Activated CD8-positive, alpha-beta T cell treated with anti-CD3 and anti-CD28 coated beads for 36 hours (primary cell): ENCODE results near the gene RAB9B. TPM values are rescaled to one million over a fixed set of nuclear protein-coding genes. Genes with fewer than 3 reads are reported as not detected.
"Not testable (repeated sequence)": the region's sequence is repeated elsewhere in the genome, so short reads cannot be mapped to it uniquely, and the experiment has no call there.

Experiments
- ATAC-seq: fragments of 200-7000 bp; cut with Tn5 transposase; one replicate; pipeline ENCODE4 v1.10.0; 2021; ENCODE audit warnings: mild to moderate bottlenecking, moderate library complexity
- CTCF ChIA-PET: fragments of 350-600 bp; sonication (Branson Sonifier 250); formaldehyde crosslinking; loops from one replicate; lab custom pipeline; 2021; ENCODE audit warnings: antibody characterized with exemption; lab: Charles Lee
- POLR2A ChIA-PET: fragments of 350-600 bp; sonication (Branson Sonifier 250); formaldehyde crosslinking; loops from one replicate; lab custom pipeline; 2021; ENCODE audit warnings: antibody characterized with exemption; lab: Charles Lee
- DNase-seq: peaks from one replicate; pipeline ENCODE4 v3.0.0-alpha.2; 2020
- H3K27ac Mint-ChIP-seq: one replicate; pipeline ENCODE4 v1.8.0; 2021; ENCODE audit warnings: mild to moderate bottlenecking, mixed read lengths
- H3K27me3 Mint-ChIP-seq: one replicate; pipeline ENCODE4 v1.8.0; 2021; ENCODE audit warnings: mixed read lengths
- H3K36me3 Mint-ChIP-seq: one replicate; pipeline ENCODE4 v1.8.0; 2021; ENCODE audit warnings: low read depth, mixed read lengths
- H3K4me1 Mint-ChIP-seq: one replicate; pipeline ENCODE4 v1.8.0; 2021; ENCODE audit warnings: low read depth, mixed read lengths
- H3K4me3 Mint-ChIP-seq: one replicate; pipeline ENCODE4 v1.8.0; 2021; ENCODE audit warnings: mild to moderate bottlenecking, moderate library complexity, mixed read lengths
- H3K9me3 Mint-ChIP-seq: one replicate; pipeline ENCODE4 v1.8.0; 2021; ENCODE audit warnings: mixed read lengths
- intact Hi-C: fragments of 100-400 bp; cut with micrococcal nuclease; formaldehyde crosslinking; loops from one replicate; pipeline ENCODE4 v1.10.0; 2022
- total RNA-seq, 2 experiments: library from RNA; stranded (reverse); gene quantifications; one replicate each; pipeline ENCODE4 v1.2.3, GENCODE V29; 2021
- TF ChIP-seq, protein P1 (sequence below): fragments of 200-600 bp; IDR thresholded peaks from one replicate; pipeline ENCODE4 v1.8.0; 2022; ENCODE audit warnings: antibody characterized with exemption, mild to moderate bottlenecking

RAB9B gene
- total RNA-seq, 2 experiments from 2014 or later = 0.38 to 0.45 TPM

DNA sequence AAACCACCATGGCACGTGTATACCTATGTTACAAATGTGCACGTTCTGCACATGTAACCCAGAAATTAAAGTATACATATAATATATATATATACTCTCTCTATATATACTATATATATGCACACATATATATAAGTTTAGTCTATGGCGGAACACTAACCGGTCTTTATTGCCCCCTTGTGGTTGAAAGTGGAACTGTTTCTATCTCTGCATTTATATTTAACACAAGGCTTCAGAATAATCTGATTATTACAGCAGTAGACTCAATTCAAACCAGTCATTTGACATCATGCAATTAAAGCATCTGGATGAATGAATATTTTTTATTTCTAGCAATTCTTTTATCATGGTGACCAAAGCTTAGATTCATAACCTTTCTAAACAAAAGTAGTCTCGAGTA, 14.6 kb downstream of the RAB9B start:
- TF ChIP-seq, protein P1, sequence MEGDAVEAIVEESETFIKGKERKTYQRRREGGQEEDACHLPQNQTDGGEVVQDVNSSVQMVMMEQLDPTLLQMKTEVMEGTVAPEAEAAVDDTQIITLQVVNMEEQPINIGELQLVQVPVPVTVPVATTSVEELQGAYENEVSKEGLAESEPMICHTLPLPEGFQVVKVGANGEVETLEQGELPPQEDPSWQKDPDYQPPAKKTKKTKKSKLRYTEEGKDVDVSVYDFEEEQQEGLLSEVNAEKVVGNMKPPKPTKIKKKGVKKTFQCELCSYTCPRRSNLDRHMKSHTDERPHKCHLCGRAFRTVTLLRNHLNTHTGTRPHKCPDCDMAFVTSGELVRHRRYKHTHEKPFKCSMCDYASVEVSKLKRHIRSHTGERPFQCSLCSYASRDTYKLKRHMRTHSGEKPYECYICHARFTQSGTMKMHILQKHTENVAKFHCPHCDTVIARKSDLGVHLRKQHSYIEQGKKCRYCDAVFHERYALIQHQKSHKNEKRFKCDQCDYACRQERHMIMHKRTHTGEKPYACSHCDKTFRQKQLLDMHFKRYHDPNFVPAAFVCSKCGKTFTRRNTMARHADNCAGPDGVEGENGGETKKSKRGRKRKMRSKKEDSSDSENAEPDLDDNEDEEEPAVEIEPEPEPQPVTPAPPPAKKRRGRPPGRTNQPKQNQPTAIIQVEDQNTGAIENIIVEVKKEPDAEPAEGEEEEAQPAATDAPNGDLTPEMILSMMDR = peak; percentile 49
- ChIA-PET CTCF (interaction anchor here (1.1 to 2.4 kb wide), 4 partner anchors 9 to 285 kb away, joined by 3 to 7 read pairs (median 4); partner anchors contain the start of gene RAB9B), POLR2A (no interaction called here)
- no peaks in the 10 kb centered on the region for H3K9me3 Mint-ChIP-seq
- no peak overlapping the region for H3K27ac Mint-ChIP-seq
- H3K4me1 Mint-ChIP-seq = no peaks in the 10 kb centered on the region
- H3K36me3 Mint-ChIP-seq = no peaks in the 10 kb centered on the region
- intact Hi-C loops = loop anchor here (5.0 kb wide), 3 partner anchors 105 to 285 kb away; partner anchors contain the start of genes MORF4L2 and TMEM31
- peaks cover 14% of the 10 kb centered on the region for H3K27me3 Mint-ChIP-seq
- DNase-seq = peak; percentile 19
- H3K4me3 Mint-ChIP-seq = no peak overlapping the region
- peak; percentile 80 for ATAC-seq

DNA sequence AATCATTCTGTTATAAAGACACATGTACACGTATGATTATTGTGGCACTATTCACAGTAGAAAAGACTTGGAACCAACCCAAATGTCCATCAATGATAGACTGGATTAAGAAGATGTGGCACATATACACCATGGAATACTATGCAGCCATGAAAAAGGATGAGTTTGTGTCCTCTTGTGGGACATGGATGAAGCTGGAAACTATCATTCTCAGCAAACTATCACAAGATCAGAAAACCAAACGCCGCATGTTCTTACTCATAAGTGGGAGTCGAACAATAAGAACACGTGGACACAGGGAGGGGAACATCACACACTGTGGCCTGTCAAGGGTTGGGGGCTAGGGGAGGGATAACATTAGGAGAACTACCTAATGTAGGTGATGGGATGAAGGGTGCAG, 15.0 kb downstream of the RAB9B start:
- ATAC-seq, H3K36me3 Mint-ChIP-seq, H3K4me1 Mint-ChIP-seq, H3K4me3 Mint-ChIP-seq, H3K27ac Mint-ChIP-seq, H3K9me3 Mint-ChIP-seq, POLR2A ChIA-PET, DNase-seq: not testable (repeated sequence)
- intact Hi-C loops = loop anchor here (5.0 kb wide), 3 partner anchors 105 to 285 kb away; partner anchors contain the start of genes MORF4L2 and TMEM31
- CTCF ChIA-PET = interaction anchor here (1.1 to 2.4 kb wide), 4 partner anchors 9 to 284 kb away, joined by 3 to 7 read pairs (median 4); partner anchors contain the start of gene RAB9B
- peaks cover 14% of the 10 kb centered on the region for H3K27me3 Mint-ChIP-seq

DNA sequence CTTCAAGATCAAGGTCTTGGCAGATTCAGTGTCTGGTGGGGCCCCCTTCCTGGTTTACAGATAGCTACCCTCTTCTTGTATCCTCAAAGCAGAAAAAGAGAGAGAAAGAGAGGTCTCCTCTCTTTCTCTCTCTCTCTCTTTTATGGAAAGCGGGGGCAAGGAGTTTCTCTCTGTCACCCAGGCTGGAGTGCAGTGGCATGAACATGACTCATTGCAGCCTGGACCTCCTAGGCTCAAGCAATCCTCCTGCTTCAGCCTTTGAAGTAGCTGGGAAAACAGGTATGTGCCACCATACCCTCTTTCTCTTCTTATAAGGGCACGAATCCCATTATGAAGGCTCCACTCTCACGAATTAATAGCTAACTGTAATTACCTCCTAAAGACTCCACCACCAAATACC, 20.2 kb downstream of the RAB9B start:
- Mint-ChIP-seq H3K4me3 (no peak overlapping the region), H3K27me3 (peaks cover 17% of the 10 kb centered on the region), H3K27ac (no peak overlapping the region), H3K36me3 (no peaks in the 10 kb centered on the region), H3K4me1 (peaks cover 5% of the 10 kb centered on the region), H3K9me3 (no peaks in the 10 kb centered on the region)
- TF ChIP-seq, protein P1 = no peak
- DNase-seq = no peak
- ChIA-PET POLR2A (no interaction called here), CTCF (interaction anchor here (0.9 to 1.2 kb wide), 2 partner anchors 20 to 100 kb away, joined by 3 to 4 read pairs; partner anchors contain the start of gene RAB9B)
- intact Hi-C loops = no loop called here
- ATAC-seq = no peak

DNA sequence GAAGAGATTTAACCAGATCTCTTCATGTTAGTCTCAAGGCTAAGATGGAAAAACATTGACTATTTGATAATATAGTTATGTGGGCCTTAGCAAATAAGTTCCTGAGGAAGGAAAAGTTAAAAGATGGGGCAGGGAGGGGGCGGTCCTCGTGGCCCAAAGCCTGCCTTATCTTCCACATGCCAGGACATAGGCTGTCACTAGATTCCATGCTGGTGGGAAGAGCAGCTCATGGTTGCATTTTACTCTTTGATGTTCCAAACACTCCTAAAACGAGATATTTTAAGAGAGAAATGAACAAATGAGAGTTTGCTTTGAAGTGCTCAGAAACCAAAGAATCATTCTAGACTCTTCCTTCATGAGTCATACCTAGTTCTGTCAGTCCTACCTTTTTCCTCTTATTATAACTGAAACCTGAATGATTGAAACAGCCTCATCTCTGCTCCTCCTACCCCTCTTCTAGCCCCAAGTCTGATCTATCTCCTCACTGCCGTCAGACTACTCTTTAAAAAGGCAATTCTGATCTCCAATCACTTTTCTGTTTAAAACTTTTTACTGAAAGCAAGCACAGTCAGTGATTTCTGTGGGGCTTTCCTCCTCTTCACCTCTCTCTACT, 25.1 kb downstream of the RAB9B start:
- H3K27ac Mint-ChIP-seq = no peak overlapping the region
- intact Hi-C loops = no loop called here
- H3K4me1 Mint-ChIP-seq = peaks cover 5% of the 10 kb centered on the region
- no peak overlapping the region for H3K4me3 Mint-ChIP-seq
- ATAC-seq = peak; percentile 37
- DNase-seq = no peak
- POLR2A ChIA-PET = no interaction called here
- CTCF ChIA-PET = no interaction called here
- peaks cover 3% of the 10 kb centered on the region for H3K27me3 Mint-ChIP-seq
- H3K9me3 Mint-ChIP-seq = no peaks in the 10 kb centered on the region
- TF ChIP-seq, protein P1 = no peak
- no peaks in the 10 kb centered on the region for H3K36me3 Mint-ChIP-seq

DNA sequence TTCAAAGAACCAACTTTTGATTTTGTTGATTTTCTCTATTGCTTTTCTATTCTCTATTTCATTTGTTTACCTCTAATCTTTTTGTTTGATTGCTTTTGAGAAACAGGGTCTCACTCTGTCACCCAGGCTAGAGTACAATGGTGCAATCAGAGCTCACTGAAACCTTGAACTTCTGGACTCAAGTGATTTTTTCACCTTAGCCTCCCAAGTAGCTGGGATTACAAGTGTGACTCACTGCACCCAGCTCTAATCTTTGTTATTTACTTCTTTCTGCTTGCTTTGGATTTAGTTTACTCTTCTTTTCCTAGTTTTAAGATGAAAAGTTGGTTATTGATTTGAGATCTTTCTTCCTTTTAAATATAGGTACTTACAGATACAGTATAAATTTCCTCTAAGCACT, 26.2 kb downstream of the RAB9B start:
- no peak for DNase-seq
- CTCF ChIA-PET = no interaction called here
- no peak overlapping the region for H3K27ac Mint-ChIP-seq
- no peak for ATAC-seq
- TF ChIP-seq, protein P1 = no peak
- peaks cover 7% of the 10 kb centered on the region for H3K4me1 Mint-ChIP-seq
- H3K4me3 Mint-ChIP-seq = no peak overlapping the region
- H3K27me3 Mint-ChIP-seq = peaks cover 3% of the 10 kb centered on the region
- POLR2A ChIA-PET = no interaction called here
- intact Hi-C loops = no loop called here
- H3K36me3 Mint-ChIP-seq = no peaks in the 10 kb centered on the region
- no peaks in the 10 kb centered on the region for H3K9me3 Mint-ChIP-seq
